Measurements from ENCODE around the gene CAMKK1.

DNA sequence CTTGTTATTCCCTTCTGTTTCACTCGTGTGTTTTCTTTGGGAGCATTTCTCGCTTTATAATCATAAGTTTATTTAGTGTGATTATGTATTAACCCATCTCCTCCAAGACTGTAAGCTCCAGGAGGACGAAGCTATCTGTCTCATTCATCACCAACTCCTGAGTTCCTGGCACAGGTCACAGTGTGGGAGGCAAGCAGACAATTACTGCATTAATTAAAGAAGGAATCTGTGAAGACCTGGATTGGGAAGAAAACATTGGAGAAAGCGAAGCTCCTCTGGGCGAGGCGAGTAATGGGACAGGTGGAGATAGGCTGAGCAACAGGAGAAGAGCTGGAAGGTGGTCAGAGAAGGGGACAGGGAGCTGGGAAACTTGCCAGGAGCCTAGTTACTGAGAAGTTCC, 7.8 kb upstream of the CAMKK1 start:
- TF ChIP-seq, protein P1, sequence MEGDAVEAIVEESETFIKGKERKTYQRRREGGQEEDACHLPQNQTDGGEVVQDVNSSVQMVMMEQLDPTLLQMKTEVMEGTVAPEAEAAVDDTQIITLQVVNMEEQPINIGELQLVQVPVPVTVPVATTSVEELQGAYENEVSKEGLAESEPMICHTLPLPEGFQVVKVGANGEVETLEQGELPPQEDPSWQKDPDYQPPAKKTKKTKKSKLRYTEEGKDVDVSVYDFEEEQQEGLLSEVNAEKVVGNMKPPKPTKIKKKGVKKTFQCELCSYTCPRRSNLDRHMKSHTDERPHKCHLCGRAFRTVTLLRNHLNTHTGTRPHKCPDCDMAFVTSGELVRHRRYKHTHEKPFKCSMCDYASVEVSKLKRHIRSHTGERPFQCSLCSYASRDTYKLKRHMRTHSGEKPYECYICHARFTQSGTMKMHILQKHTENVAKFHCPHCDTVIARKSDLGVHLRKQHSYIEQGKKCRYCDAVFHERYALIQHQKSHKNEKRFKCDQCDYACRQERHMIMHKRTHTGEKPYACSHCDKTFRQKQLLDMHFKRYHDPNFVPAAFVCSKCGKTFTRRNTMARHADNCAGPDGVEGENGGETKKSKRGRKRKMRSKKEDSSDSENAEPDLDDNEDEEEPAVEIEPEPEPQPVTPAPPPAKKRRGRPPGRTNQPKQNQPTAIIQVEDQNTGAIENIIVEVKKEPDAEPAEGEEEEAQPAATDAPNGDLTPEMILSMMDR (conservative IDR thresholded peaks at IDR 0.05; ENCODE audit: low read length), result no peak
- TF ChIP-seq EZH2phosphoT487 (IDR thresholded peaks at IDR 0.05; ENCODE audit: borderline replicate concordance), result no peak

Data from Loucy (cell line).